B cell (primary cell): ENCODE measurements around the gene TLR10. TPM values are rescaled to one million over a fixed set of nuclear protein-coding genes. Genes with fewer than 3 reads are reported as not detected.

Experiments
- ATAC-seq: fragments of 200-7000 bp; cut with Tn5 transposase; one replicate; pipeline ENCODE4 v1.10.0; 2021; ENCODE audit warnings: low read depth, mild to moderate bottlenecking, moderate number of reproducible peaks, moderate library complexity
- CTCF ChIA-PET: fragments of 350-600 bp; sonication (Branson Sonifier 250); formaldehyde crosslinking; loops from one replicate; lab custom pipeline; 2021; ENCODE audit warnings: antibody characterized with exemption, inconsistent platforms; lab: Charles Lee
- POLR2A ChIA-PET: fragments of 350-600 bp; sonication (Branson Sonifier 250); formaldehyde crosslinking; loops from one replicate; lab custom pipeline; 2021; ENCODE audit warnings: antibody characterized with exemption; lab: Charles Lee
- DNase-seq: peaks from one replicate; pipeline ENCODE4 v3.0.0; 2013
- H2AFZ ChIP-seq: 2 replicates; pipeline ENCODE4 v1.6.1; 2012; ENCODE audit warnings: mild to moderate bottlenecking, low read depth, low read length; ENCODE audit not compliant: insufficient read depth, poor library complexity, severe bottlenecking
- H3K27ac ChIP-seq, 2 donors: 1 replicate in 1 of 2; 2 replicates in 1 of 2; pipeline ENCODE4 v1.5.1; 2012 to 2013; ENCODE audit warnings: low read length in 2 of 2, mild to moderate bottlenecking in 2 of 2, moderate library complexity in 1 of 2
- H3K27me3 ChIP-seq, 4 experiments: fragments of 200-600 bp in 1 of 4; sonication (generic) in 1 of 4; replicated peaks in 1 of 4; 1 replicate in 2 of 4; 2 replicates in 2 of 4; pipeline versions ENCODE4 v1.6.1 to v1.7.0; 2013 to 2016; ENCODE audit warnings: low read length in 3 of 4, mild to moderate bottlenecking in 2 of 4, mixed read lengths in 1 of 4, moderate library complexity in 1 of 4; ENCODE audit not compliant: insufficient read depth in 4 of 4, control insufficient read depth in 3 of 4; ENCODE audit errors: control extremely low read depth in 1 of 4
- H3K36me3 ChIP-seq, 2 experiments: replicated peaks in 1 of 2; 1 replicate in 1 of 2; 2 replicates in 1 of 2; pipeline versions ENCODE4 v1.6.1 to v1.7.1; 2013; ENCODE audit warnings: low read length in 1 of 2; ENCODE audit not compliant: insufficient read depth in 2 of 2, control insufficient read depth in 1 of 2; ENCODE audit errors: control extremely low read depth in 1 of 2, extremely low read depth in 1 of 2
- H3K4me1 ChIP-seq, 2 donors: fragments of 200-600 bp in 1 of 2; sonication (generic) in 1 of 2; 1 replicate in 1 of 2; 2 replicates in 1 of 2; pipeline versions ENCODE4 v1.5.1 to v1.6.1; 2013 to 2017; ENCODE audit warnings: low read length in 2 of 2; ENCODE audit not compliant: control insufficient read depth in 2 of 2, insufficient read depth in 2 of 2
- H3K4me2 ChIP-seq: replicated peaks from 2 replicates; pipeline ENCODE3; 2012; ENCODE audit warnings: mild to moderate bottlenecking, low read depth, low read length; ENCODE audit not compliant: poor library complexity, severe bottlenecking
- H3K4me3 ChIP-seq, 5 experiments: fragments of 200-600 bp in 1 of 5; sonication (generic) in 1 of 5; 1 replicate in 3 of 5; 2 replicates in 2 of 5; pipeline versions ENCODE4 v1.5.1 to v1.7.0; 2011 to 2016; ENCODE audit warnings: low read length in 4 of 5, mild to moderate bottlenecking in 4 of 5, low read depth in 2 of 5, control low read depth in 1 of 5, moderate library complexity in 1 of 5; ENCODE audit not compliant: insufficient read depth in 1 of 5; ENCODE audit errors: control extremely low read depth in 1 of 5, extremely low read depth in 1 of 5
- H3K79me2 ChIP-seq: fragments of 200-600 bp; sonication (generic); one replicate; pipeline ENCODE4 v1.6.0; 2016; ENCODE audit warnings: low read length; ENCODE audit not compliant: control insufficient read depth, insufficient read depth
- H3K9ac ChIP-seq: fragments of 200-600 bp; sonication (generic); 2 replicates; pipeline ENCODE4 v1.6.1; 2017; ENCODE audit warnings: mild to moderate bottlenecking, low read length, moderate library complexity
- H3K9me3 ChIP-seq, 3 donors: one replicate each; pipeline versions ENCODE4 v1.6.1 to v1.7.1; 2013; ENCODE audit warnings: low read length in 2 of 3; ENCODE audit not compliant: control insufficient read depth in 2 of 3, insufficient read depth in 1 of 3; ENCODE audit errors: control extremely low read depth in 1 of 3
- H4K20me1 ChIP-seq: 2 replicates; pipeline ENCODE4 v1.6.0; 2012; ENCODE audit warnings: mild to moderate bottlenecking, low read length; ENCODE audit not compliant: insufficient read depth, control insufficient read depth, poor library complexity, severe bottlenecking
- H3K27ac Mint-ChIP-seq: one replicate; pipeline ENCODE4 v1.8.0; 2021; ENCODE audit warnings: mixed read lengths
- H3K27me3 Mint-ChIP-seq: one replicate; pipeline ENCODE4 v1.8.0; 2021; ENCODE audit warnings: mixed read lengths
- H3K4me1 Mint-ChIP-seq: one replicate; pipeline ENCODE4 v1.8.0; 2021; ENCODE audit warnings: mixed read lengths
- H3K4me3 Mint-ChIP-seq: one replicate; pipeline ENCODE4 v1.8.0; 2021; ENCODE audit warnings: mixed read lengths
- H3K9me3 Mint-ChIP-seq: one replicate; pipeline ENCODE4 v1.8.0; 2022; ENCODE audit warnings: mixed read lengths; ENCODE audit not compliant: insufficient read depth
- CTCF ChIP-seq: fragments of 200-600 bp; IDR thresholded peaks from one replicate; pipeline ENCODE4 v1.8.0; 2022; ENCODE audit warnings: antibody characterized with exemption, mild to moderate bottlenecking
- EZH2 ChIP-seq: IDR thresholded peaks from 2 replicates; pipeline ENCODE4 v1.6.1; 2012; ENCODE audit warnings: borderline replicate concordance, low read depth, mild to moderate bottlenecking, moderate library complexity, low read length; ENCODE audit not compliant: insufficient read depth, poor library complexity, severe bottlenecking
- WGBS: methylation state at CpG from one replicate; pipeline ENCODE4 v1.1.5; 2013; ENCODE audit warnings: missing lambda C conversion rate; ENCODE audit not compliant: insufficient coverage; 5-methylcytosine and 5-hydroxymethylcytosine counted together
- intact Hi-C: fragments of 100-400 bp; cut with micrococcal nuclease; formaldehyde crosslinking; loops from one replicate; pipeline ENCODE4 v1.10.0; 2022
- polyA plus RNA-seq: library from polyadenylated mRNA; depleted of rRNA; stranded (reverse); fragments of >200 nt; gene quantifications from 2 replicates; pipeline ENCODE4 v1.2.3, GENCODE V29; 2012
- total RNA-seq, 2 donors: library from RNA; stranded (reverse); fragments of 120-200 nt in 1 of 2; gene quantifications; 1 replicate in 1 of 2; 2 replicates in 1 of 2; pipeline versions ENCODE4 v1.2.3 to v1.2.4, GENCODE V29; 2013 to 2022

Gene TLR10
- total and polyA plus RNA-seq, 2 donors (not counting 1 experiment from before 2014, with no cell fraction given), result 48.0 to 51.5 TPM

GRCh38 chr4:38738940-38739803, 43.6 kb downstream of the TLR10 start:
- H3K4me1 ChIP-seq, result peaks cover 10 to 13% of the 10 kb centered on the region in 2 donors
- no peak overlapping the region for H3K4me2 ChIP-seq
- no peak overlapping the region for H3K4me3 ChIP-seq
- ATAC-seq (no peak), DNase-seq (no peak)
- H3K36me3 ChIP-seq, result no peaks in the 10 kb centered on the region
- Mint-ChIP-seq H3K4me1 (peaks cover 13% of the 10 kb centered on the region), H3K27ac (no peak overlapping the region), H3K9me3 (peaks cover 2% of the 10 kb centered on the region), H3K27me3 (no peaks in the 10 kb centered on the region), H3K4me3 (no peak overlapping the region)
- no peaks in the 10 kb centered on the region for H3K79me2 ChIP-seq
- H3K9me3 ChIP-seq, result peaks cover 0 to 7% (median 0%) of the 10 kb centered on the region in 3 donors
- 100% methylated on average over 1 of the region's 6 CpGs for WGBS
- no peak overlapping the region for H3K27ac ChIP-seq
- ChIA-PET POLR2A (interaction anchor here (0.6 kb wide), 1 partner anchor 416 kb away, joined by 11 read pairs; no protein-coding TSS in a partner anchor), CTCF (interaction anchor here (0.7 to 2.3 kb wide), 3 partner anchors 9 to 122 kb away, joined by 3 to 7 read pairs (median 3); partner anchors contain the start of gene TLR10)
- no peaks in the 10 kb centered on the region for H3K27me3 ChIP-seq
- intact Hi-C loops, result no loop called here
- no peak overlapping the region for H3K9ac ChIP-seq
- TF ChIP-seq EZH2 (no peak), CTCF (no peak)
- H4K20me1 ChIP-seq, result no peaks in the 10 kb centered on the region
- H2AFZ ChIP-seq, result no peak overlapping the region

DNA sequence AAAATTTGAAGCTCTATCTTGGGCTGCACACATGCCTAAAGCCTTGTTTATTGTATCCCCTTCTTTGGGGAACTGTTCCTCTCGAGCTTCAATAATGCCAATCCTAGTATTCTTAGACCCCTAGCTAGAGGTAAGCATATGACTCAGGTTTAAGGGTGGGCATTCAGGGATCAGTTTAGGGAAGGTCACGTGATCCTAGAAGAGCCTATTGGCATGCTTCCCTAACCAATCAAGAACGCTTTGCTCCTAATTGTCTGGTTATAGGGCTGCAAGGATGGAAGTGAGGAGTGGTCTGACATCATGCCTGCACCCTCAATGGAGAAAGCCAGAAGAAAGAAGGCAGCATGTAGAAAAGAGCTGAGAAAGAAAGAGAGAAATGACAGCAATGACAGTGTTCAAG, 46.9 kb downstream of the TLR10 start:
- H3K4me3 Mint-ChIP-seq, result no peak overlapping the region
- H3K4me2 ChIP-seq, result no peak overlapping the region
- H3K4me1 Mint-ChIP-seq, result peaks cover 16% of the 10 kb centered on the region
- H3K79me2 ChIP-seq, result no peaks in the 10 kb centered on the region
- DNase-seq (no peak), ATAC-seq (no peak)
- H3K9me3 Mint-ChIP-seq, result peaks cover 2% of the 10 kb centered on the region
- H3K9ac ChIP-seq, result no peak overlapping the region
- intact Hi-C loops, result no loop called here
- H3K36me3 ChIP-seq, result no peaks in the 10 kb centered on the region
- H3K4me1 ChIP-seq, result peaks cover 6 to 15% of the 10 kb centered on the region in 2 donors
- ChIA-PET CTCF (interaction anchor here (0.6 to 3.3 kb wide), 6 partner anchors 9 to 556 kb away, joined by 3 to 24 read pairs (median 4); partner anchors contain the start of gene TLR10), POLR2A (no interaction called here)
- H3K4me3 ChIP-seq, result no peak overlapping the region
- H3K27me3 Mint-ChIP-seq, result no peaks in the 10 kb centered on the region
- no peak overlapping the region for H3K27ac Mint-ChIP-seq
- H4K20me1 ChIP-seq, result no peaks in the 10 kb centered on the region
- no peak overlapping the region for H3K27ac ChIP-seq
- no peak overlapping the region for H2AFZ ChIP-seq
- peaks cover 0 to 12% (median 0%) of the 10 kb centered on the region in 3 donors for H3K9me3 ChIP-seq
- WGBS, result no CpG with 5 or more reads among the region's 3 CpGs
- TF ChIP-seq CTCF, result no peak
- TF ChIP-seq EZH2, result no peak
- H3K27me3 ChIP-seq, result no peaks in the 10 kb centered on the region
